CD4-positive, alpha-beta memory T cell (primary cell): ENCODE results near the gene NOD2. TPM values are rescaled to one million over a fixed set of nuclear protein-coding genes. Genes with fewer than 3 reads are reported as not detected.

Experiments
- CTCF ChIA-PET: fragments of 350-600 bp; sonication (Branson Sonifier 250); formaldehyde crosslinking; loops from one replicate; lab custom pipeline; 2021; ENCODE audit warnings: inconsistent platforms; ENCODE audit not compliant: partially characterized antibody; lab: Charles Lee
- POLR2A ChIA-PET: fragments of 350-600 bp; sonication (Branson Sonifier 250); formaldehyde crosslinking; loops from one replicate; lab custom pipeline; 2021; ENCODE audit not compliant: partially characterized antibody; lab: Charles Lee
- DNase-seq, 5 donors: peaks; one replicate each; pipeline versions ENCODE4 v3.0.0 to v3.0.0-alpha.2; 2020 to 2022; ENCODE audit warnings: mixed read lengths in 1 of 5
- H3K27ac ChIP-seq: one replicate; pipeline ENCODE4 v1.7.0; 2013; ENCODE audit warnings: low read depth, low read length
- H3K27me3 ChIP-seq: 2 replicates; pipeline ENCODE4 v1.7.0; 2013; ENCODE audit warnings: mild to moderate bottlenecking, low read length, moderate library complexity; ENCODE audit not compliant: insufficient read depth
- H3K36me3 ChIP-seq: 2 replicates; pipeline ENCODE4 v1.7.0; 2013; ENCODE audit warnings: mild to moderate bottlenecking, low read length, moderate library complexity; ENCODE audit not compliant: insufficient read depth
- H3K4me1 ChIP-seq: 2 replicates; pipeline ENCODE4 v1.7.0; 2013; ENCODE audit warnings: mild to moderate bottlenecking, low read length, moderate library complexity; ENCODE audit not compliant: insufficient read depth
- H3K4me3 ChIP-seq, 2 donors: one replicate each; pipeline ENCODE4 v1.7.0; 2013; ENCODE audit warnings: low read length in 2 of 2, mild to moderate bottlenecking in 1 of 2
- H3K9me3 ChIP-seq, 2 donors: one replicate each; pipeline ENCODE4 v1.7.0; 2013; ENCODE audit warnings: low read length in 2 of 2, control low read depth in 1 of 2; ENCODE audit not compliant: control insufficient read depth in 1 of 2
- H3K27ac Mint-ChIP-seq, 7 donors: one replicate each; pipeline ENCODE4 v1.8.0; 2020 to 2021; ENCODE audit warnings: mixed read lengths in 7 of 7, mild to moderate bottlenecking in 6 of 7, inconsistent platforms in 3 of 7, moderate library complexity in 3 of 7
- H3K27me3 Mint-ChIP-seq, 2 donors: one replicate each; pipeline ENCODE4 v1.8.0; 2020 to 2021; ENCODE audit warnings: mixed read lengths in 2 of 2
- H3K36me3 Mint-ChIP-seq, 2 donors: one replicate each; pipeline ENCODE4 v1.8.0; 2020 to 2021; ENCODE audit warnings: mixed read lengths in 2 of 2, inconsistent platforms in 1 of 2, mild to moderate bottlenecking in 1 of 2
- H3K4me1 Mint-ChIP-seq, 4 donors: one replicate each; pipeline ENCODE4 v1.8.0; 2020 to 2021; ENCODE audit warnings: mixed read lengths in 4 of 4, mild to moderate bottlenecking in 1 of 4
- H3K4me3 Mint-ChIP-seq, 8 donors: one replicate each; pipeline ENCODE4 v1.8.0; 2020 to 2021; ENCODE audit warnings: mixed read lengths in 8 of 8, mild to moderate bottlenecking in 7 of 8, moderate library complexity in 6 of 8, inconsistent platforms in 3 of 8
- H3K9me3 Mint-ChIP-seq, 8 donors: one replicate each; pipeline ENCODE4 v1.8.0; 2020 to 2021; ENCODE audit warnings: mixed read lengths in 8 of 8, mild to moderate bottlenecking in 5 of 8, inconsistent platforms in 3 of 8, moderate library complexity in 1 of 8
- intact Hi-C: fragments of 100-400 bp; cut with micrococcal nuclease; formaldehyde crosslinking; loops from one replicate; pipeline ENCODE4 v1.15.1; 2023
- polyA plus RNA-seq, 2 donors: library from polyadenylated mRNA; unstranded; fragments of 300-500 nt; fragmentation: Illumina TruSeq; gene quantifications; one replicate each; pipeline ENCODE4 v1.2.3, GENCODE V29; 2021
- total RNA-seq, 2 experiments: library from RNA; stranded (reverse); gene quantifications; one replicate each; pipeline ENCODE4 v1.2.3, GENCODE V29; 2021

Gene NOD2
- total and polyA plus RNA-seq, 4 experiments from 2014 or later, result 2.2 to 10.9 (median 6.7) TPM

- ChIA-PET POLR2A (interaction anchor here (1.2 to 8.8 kb wide), 5 partner anchors 17 to 47 kb away, joined by 3 to 226 read pairs (median 40); partner anchors contain the start of genes CYLD and SNX20), CTCF (interaction anchor here (0.8 to 1.8 kb wide), 5 partner anchors 18 to 106 kb away, joined by 3 to 6 read pairs (median 3); partner anchors contain the start of gene SNX20)
- H3K9me3 Mint-ChIP-seq, result peaks cover 0 to 15% (median 11%) of the 10 kb centered on the region in 8 donors
- H3K27me3 Mint-ChIP-seq, result no peaks in the 10 kb centered on the region
- Histone ChIP-seq H3K9me3 (peaks cover 3 to 10% of the 10 kb centered on the region in 2 donors), H3K36me3 (no peaks in the 10 kb centered on the region), H3K4me1 (peaks cover 74% of the 10 kb centered on the region), H3K27ac (peak overlapping the region; percentile 88), H3K27me3 (no peaks in the 10 kb centered on the region), H3K4me3 (no peak overlapping the region)
- H3K4me1 Mint-ChIP-seq, result peaks cover 42 to 87% (median 77%) of the 10 kb centered on the region in 4 donors
- DNase-seq, result peak in 1 of 5 donors; percentile 89
- H3K36me3 Mint-ChIP-seq, result peaks cover 18 to 30% of the 10 kb centered on the region in 2 donors
- intact Hi-C loops, result loop anchor here (2.0 kb wide), 1 partner anchor 47 kb away; no protein-coding TSS in a partner anchor
- H3K27ac Mint-ChIP-seq, result peak overlapping the region; percentile 85 to 97 (median 95)
- peak overlapping the region in 7 of 8 donors; percentile 49 to 96 (median 90) for H3K4me3 Mint-ChIP-seq
Measured at GRCh38 chr16:50699326-50700159, 6.1 kb downstream of the NOD2 start.

- peaks cover 43% of the 10 kb centered on the region for H3K4me1 ChIP-seq
- Mint-ChIP-seq H3K36me3 (peaks cover 33 to 48% of the 10 kb centered on the region in 2 donors), H3K4me1 (peaks cover 35 to 81% (median 66%) of the 10 kb centered on the region in 4 donors), H3K27me3 (no peaks in the 10 kb centered on the region), H3K9me3 (peaks cover 0 to 26% (median 20%) of the 10 kb centered on the region in 8 donors), H3K27ac (peak overlapping the region in 5 of 7 donors; percentile 19 to 57 (median 32)), H3K4me3 (peak overlapping the region in 1 of 8 donors; percentile 60)
- POLR2A ChIA-PET, result interaction anchor here (1.7 to 7.7 kb wide), 4 partner anchors 17 to 43 kb away, joined by 6 to 67 read pairs (median 10); partner anchors contain the start of genes CYLD and SNX20
- H3K36me3 ChIP-seq, result no peaks in the 10 kb centered on the region
- no peak for DNase-seq
- peaks cover 3 to 11% of the 10 kb centered on the region in 2 donors for H3K9me3 ChIP-seq
- intact Hi-C loops, result no loop called here
- H3K27ac ChIP-seq, result no peak overlapping the region
- no peaks in the 10 kb centered on the region for H3K27me3 ChIP-seq
- no peak overlapping the region for H3K4me3 ChIP-seq
- CTCF ChIA-PET, result interaction anchor here (0.5 to 1.7 kb wide), 6 partner anchors 14 to 37 kb away, joined by 3 to 7 read pairs (median 3); partner anchors contain the start of gene SNX20
Measured at GRCh38 chr16:50702725-50703124, 9.3 kb downstream of the NOD2 start.

- intact Hi-C loops, result no loop called here
Measured at GRCh38 chr16:50704245-50704644, 10.8 kb downstream of the NOD2 start.

GRCh38 chr16:50705436-50706110 is 12.2 kb downstream of the NOD2 start:
- Mint-ChIP-seq H3K27me3 (no peaks in the 10 kb centered on the region), H3K9me3 (peaks cover 0 to 26% (median 20%) of the 10 kb centered on the region in 8 donors), H3K4me3 (peak overlapping the region in 1 of 8 donors; percentile 31), H3K4me1 (peaks cover 37 to 81% (median 66%) of the 10 kb centered on the region in 4 donors), H3K27ac (peak overlapping the region in 5 of 7 donors; percentile 38 to 75 (median 59)), H3K36me3 (peaks cover 36 to 57% of the 10 kb centered on the region in 2 donors)
- peaks cover 3 to 11% of the 10 kb centered on the region in 2 donors for H3K9me3 ChIP-seq
- ChIA-PET POLR2A (no interaction called here), CTCF (no interaction called here)
- intact Hi-C loops, result no loop called here
- no peaks in the 10 kb centered on the region for H3K27me3 ChIP-seq
- peaks cover 40% of the 10 kb centered on the region for H3K4me1 ChIP-seq
- no peak overlapping the region for H3K4me3 ChIP-seq
- DNase-seq, result no peak
- H3K36me3 ChIP-seq, result no peaks in the 10 kb centered on the region
- H3K27ac ChIP-seq, result no peak overlapping the region

More at GRCh38 chr16:50704245-50704644, 10.8 kb downstream of the NOD2 start:
- Mint-ChIP-seq H3K4me3 (no peak overlapping the region), H3K36me3 (peaks cover 36 to 58% of the 10 kb centered on the region in 2 donors), H3K9me3 (peaks cover 0 to 26% (median 20%) of the 10 kb centered on the region in 8 donors), H3K27me3 (no peaks in the 10 kb centered on the region), H3K4me1 (peaks cover 37 to 81% (median 66%) of the 10 kb centered on the region in 4 donors), H3K27ac (peak overlapping the region in 2 of 7 donors; percentile 40 to 74)
- H3K4me3 ChIP-seq, result no peak overlapping the region
- peaks cover 43% of the 10 kb centered on the region for H3K4me1 ChIP-seq
- DNase-seq, result no peak
- POLR2A ChIA-PET, result no interaction called here
- no peaks in the 10 kb centered on the region for H3K27me3 ChIP-seq
- H3K27ac ChIP-seq, result no peak overlapping the region
- peaks cover 3 to 11% of the 10 kb centered on the region in 2 donors for H3K9me3 ChIP-seq
- CTCF ChIA-PET, result interaction anchor here (1.5 kb wide), 2 partner anchors 12 to 39 kb away, joined by 3 read pairs; no protein-coding TSS in a partner anchor
- no peaks in the 10 kb centered on the region for H3K36me3 ChIP-seq

- H3K4me1 ChIP-seq, result peaks cover 40% of the 10 kb centered on the region
Measured at GRCh38 chr16:50706250-50706649, 12.8 kb downstream of the NOD2 start.

GRCh38 chr16:50708373-50709060 is 15.1 kb downstream of the NOD2 start:
- H3K27ac Mint-ChIP-seq, result peak overlapping the region; percentile 71 to 92 (median 86)
- ChIA-PET POLR2A (interaction anchor here (0.8 to 2.5 kb wide), 14 partner anchors 11 to 370 kb away, joined by 3 to 20 read pairs (median 6); partner anchors contain the start of genes CYLD and SNX20), CTCF (interaction anchor here (0.7 to 2.5 kb wide), 10 partner anchors 12 to 443 kb away, joined by 3 to 10 read pairs (median 4); no protein-coding TSS in a partner anchor)
- DNase-seq, result peak in 2 of 5 donors; percentile 34 to 61
- Histone ChIP-seq H3K9me3 (peaks cover 3 to 11% of the 10 kb centered on the region in 2 donors), H3K27ac (peak overlapping the region; percentile 32), H3K4me3 (no peak overlapping the region), H3K4me1 (peaks cover 26% of the 10 kb centered on the region), H3K36me3 (peaks cover 6% of the 10 kb centered on the region), H3K27me3 (no peaks in the 10 kb centered on the region)
- H3K9me3 Mint-ChIP-seq, result peaks cover 0 to 22% (median 18%) of the 10 kb centered on the region in 8 donors
- peaks cover 37 to 63% (median 49%) of the 10 kb centered on the region in 4 donors for H3K4me1 Mint-ChIP-seq
- peak overlapping the region in 7 of 8 donors; percentile 35 to 66 (median 57) for H3K4me3 Mint-ChIP-seq
- no peaks in the 10 kb centered on the region for H3K27me3 Mint-ChIP-seq
- intact Hi-C loops, result no loop called here
- H3K36me3 Mint-ChIP-seq, result peaks cover 31 to 57% of the 10 kb centered on the region in 2 donors

More at GRCh38 chr16:50706250-50706649, 12.8 kb downstream of the NOD2 start:
- intact Hi-C loops, result no loop called here
- peaks cover 3 to 11% of the 10 kb centered on the region in 2 donors for H3K9me3 ChIP-seq
- Mint-ChIP-seq H3K4me3 (peak overlapping the region in 2 of 8 donors; percentile 22 to 66), H3K36me3 (peaks cover 30 to 55% of the 10 kb centered on the region in 2 donors), H3K9me3 (peaks cover 0 to 26% (median 20%) of the 10 kb centered on the region in 8 donors), H3K27ac (peak overlapping the region in 4 of 7 donors; percentile 2 to 75 (median 66)), H3K4me1 (peaks cover 37 to 75% (median 62%) of the 10 kb centered on the region in 4 donors), H3K27me3 (no peaks in the 10 kb centered on the region)
- H3K36me3 ChIP-seq, result no peaks in the 10 kb centered on the region
- no peaks in the 10 kb centered on the region for H3K27me3 ChIP-seq
- H3K4me3 ChIP-seq, result no peak overlapping the region
- CTCF ChIA-PET, result no interaction called here
- no peak for DNase-seq
- H3K27ac ChIP-seq, result no peak overlapping the region
- POLR2A ChIA-PET, result no interaction called here
